ENCODE results near the gene IGF1.
A peak's percentile ranks its signal among the peaks of the same experiment; 100 is the strongest.

IGF1 gene

GRCh38 chr12:102497743-102498142 lies 17.4 kb upstream of the IGF1 start:
- no peak for DNase-seq (ENCODE audit: low read depth in 1 of 2, low spot score in 1 of 2)

GRCh38 chr12:102496591-102496990 lies 16.2 kb upstream of the IGF1 start:
- no peak for DNase-seq (ENCODE audit: low read depth in 1 of 2, low spot score in 1 of 2)

GRCh38 chr12:102487226-102487625 lies 6.9 kb upstream of the IGF1 start:
- DNase-seq (ENCODE audit: low read depth in 1 of 2, low spot score in 1 of 2), result no peak

GRCh38 chr12:102486153-102486552 lies 5.8 kb upstream of the IGF1 start:
- no peak for DNase-seq (ENCODE audit: low read depth in 1 of 2, low spot score in 1 of 2)

- peak; percentile 20 to 48 for DNase-seq (ENCODE audit: low read depth in 1 of 2, low spot score in 1 of 2)
Measured at GRCh38 chr12:102484428-102484958, 4.1 kb upstream of the IGF1 start.

- no peak for DNase-seq (ENCODE audit: low read depth in 1 of 2, low spot score in 1 of 2)
Measured at GRCh38 chr12:102484017-102484416, 3.7 kb upstream of the IGF1 start.

GRCh38 chr12:102483466-102483865 lies 3.1 kb upstream of the IGF1 start:
- DNase-seq (ENCODE audit: low read depth in 1 of 2, low spot score in 1 of 2), result no peak

- DNase-seq (ENCODE audit: low read depth in 1 of 2, low spot score in 1 of 2), result no peak
Measured at GRCh38 chr12:102481705-102482425, 1.5 kb upstream of the IGF1 start.

GRCh38 chr12:102479939-102480338 lies 424 bp downstream of the IGF1 start:
- DNase-seq (ENCODE audit: low read depth in 1 of 2, low spot score in 1 of 2), result no peak

- no peak for DNase-seq (ENCODE audit: low read depth in 1 of 2, low spot score in 1 of 2)
Measured at GRCh38 chr12:102479099-102479885, 1.1 kb downstream of the IGF1 start.

- no peak for DNase-seq (ENCODE audit: low read depth in 1 of 2, low spot score in 1 of 2)
Measured at GRCh38 chr12:102478405-102479098, 1.8 kb downstream of the IGF1 start.

GRCh38 chr12:102475355-102475754 lies 5.0 kb downstream of the IGF1 start:
- no peak for DNase-seq (ENCODE audit: low read depth in 1 of 2, low spot score in 1 of 2)

- DNase-seq (ENCODE audit: low read depth in 1 of 2, low spot score in 1 of 2), result no peak
Measured at GRCh38 chr12:102474438-102475064, 5.8 kb downstream of the IGF1 start.

- no peak for DNase-seq (ENCODE audit: low read depth in 1 of 2, low spot score in 1 of 2)
Measured at GRCh38 chr12:102472496-102472895, 7.9 kb downstream of the IGF1 start.

- no peak for DNase-seq (ENCODE audit: low read depth in 1 of 2, low spot score in 1 of 2)
Measured at GRCh38 chr12:102471556-102471955, 8.8 kb downstream of the IGF1 start.

GRCh38 chr12:102470945-102471344 lies 9.4 kb downstream of the IGF1 start:
- DNase-seq (ENCODE audit: low read depth in 1 of 2, low spot score in 1 of 2), result no peak

GRCh38 chr12:102468261-102468915 lies 12.0 kb downstream of the IGF1 start:
- DNase-seq (ENCODE audit: low read depth in 1 of 2, low spot score in 1 of 2), result no peak

- DNase-seq (ENCODE audit: low read depth in 1 of 2, low spot score in 1 of 2), result no peak
Measured at GRCh38 chr12:102465762-102466560, 14.4 kb downstream of the IGF1 start.

GRCh38 chr12:102463659-102464249 lies 16.6 kb downstream of the IGF1 start:
- DNase-seq (ENCODE audit: low read depth in 1 of 2, low spot score in 1 of 2), result no peak
